HepG2 (cell line): ENCODE results near the gene SP5. TPM values are rescaled to one million over a fixed set of nuclear protein-coding genes. Genes with fewer than 3 reads are reported as not detected.
A peak's percentile ranks its signal among the peaks of the same experiment; 100 is the strongest.

Source experiments
- HNRNPLL ChIP-seq: fragments of 200-400 bp; formaldehyde crosslinking; IDR thresholded peaks from 2 replicates; pipeline ENCODE4 v1.6.1; 2017; ENCODE audit warnings: mild to moderate bottlenecking, low read depth, low read length; ENCODE audit not compliant: poor library complexity, severe bottlenecking
- SKIL ChIP-seq: sonication (generic); formaldehyde crosslinking; IDR thresholded peaks from 2 replicates; pipeline ENCODE4 v1.8.0; 2022; ENCODE audit warnings: missing genetic modification reagents, mild to moderate bottlenecking, moderate library complexity, borderline replicate concordance
- ZHX1 ChIP-seq: sonication (generic); formaldehyde crosslinking; IDR thresholded peaks from 2 replicates; pipeline ENCODE4 v1.8.1; 2022; ENCODE audit warnings: low read depth, mild to moderate bottlenecking, missing genetic modification reagents
- polyA plus RNA-seq, 8 experiments: library from polyadenylated mRNA; depleted of rRNA in 3 of 8; stranded (reverse) in 7 of 8; unstranded in 1 of 8; fragments of >200 nt; fragmentation: Illumina TruSeq in 4 of 8; extraction: Trizol in 4 of 8; gene quantifications; 2 replicates each; pipeline versions ENCODE4 v1.2.1 to v1.2.3, GENCODE V29; 2011 to 2016; ENCODE audit warnings: low read depth in 4 of 8, missing spikeins in 1 of 8, mixed read lengths in 1 of 8; ENCODE audit not compliant: insufficient read depth in 1 of 8
- total RNA-seq, 5 experiments: library from RNA; depleted of rRNA; stranded (reverse); fragments of >200 nt; fragmentation: Illumina TruSeq; extraction: Trizol; gene quantifications; 2 replicates each; pipeline ENCODE4 v1.2.3, GENCODE V29; 2016; ENCODE audit warnings: low read depth in 1 of 5
- TF ChIP-seq, protein P1 (sequence below): sonication (generic); formaldehyde crosslinking; IDR thresholded peaks from 2 replicates; pipeline ENCODE4 v1.4.0; 2020; ENCODE audit warnings: missing genetic modification reagents, borderline replicate concordance

Gene SP5
- total and polyA plus RNA-seq, 2 of the 13 experiments (the other 11 are each of a cell fraction or from before 2014, with no cell fraction given), result 50.8 to 119 TPM

DNA sequence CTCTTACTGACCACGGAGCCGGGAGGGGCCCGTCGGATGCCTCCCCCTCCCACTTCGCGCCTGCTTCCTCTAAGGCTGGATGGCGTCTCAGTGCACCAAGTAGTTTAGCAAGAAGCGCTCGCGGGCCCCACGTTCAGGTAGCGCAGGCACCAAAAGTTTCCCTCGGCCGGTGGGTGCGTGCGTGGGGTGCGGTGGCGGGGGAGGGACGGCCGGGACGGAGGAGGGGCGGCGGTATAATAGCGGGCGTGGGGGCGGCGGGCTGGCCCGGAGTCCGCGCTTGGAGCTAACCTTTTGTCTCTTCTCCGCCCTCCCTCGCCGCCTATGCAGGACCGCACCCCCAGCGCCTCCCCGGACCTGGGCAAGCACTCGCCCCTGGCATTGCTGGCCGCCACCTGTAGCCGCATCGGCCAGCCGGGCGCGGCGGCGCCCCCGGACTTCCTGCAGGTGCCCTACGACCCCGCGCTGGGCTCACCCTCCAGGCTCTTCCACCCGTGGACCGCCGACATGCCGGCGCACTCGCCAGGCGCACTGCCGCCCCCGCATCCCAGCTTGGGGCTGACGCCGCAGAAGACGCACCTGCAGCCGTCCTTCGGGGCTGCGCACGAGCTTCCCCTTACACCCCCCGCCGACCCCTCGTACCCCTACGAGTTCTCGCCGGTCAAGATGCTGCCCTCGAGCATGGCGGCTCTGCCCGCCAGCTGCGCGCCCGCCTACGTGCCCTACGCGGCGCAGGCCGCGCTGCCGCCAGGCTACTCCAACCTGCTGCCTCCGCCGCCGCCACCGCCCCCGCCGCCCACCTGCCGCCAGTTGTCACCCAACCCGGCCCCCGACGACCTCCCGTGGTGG, 1.0 kb downstream of the SP5 start (continued):
- TF ChIP-seq, protein P1, sequence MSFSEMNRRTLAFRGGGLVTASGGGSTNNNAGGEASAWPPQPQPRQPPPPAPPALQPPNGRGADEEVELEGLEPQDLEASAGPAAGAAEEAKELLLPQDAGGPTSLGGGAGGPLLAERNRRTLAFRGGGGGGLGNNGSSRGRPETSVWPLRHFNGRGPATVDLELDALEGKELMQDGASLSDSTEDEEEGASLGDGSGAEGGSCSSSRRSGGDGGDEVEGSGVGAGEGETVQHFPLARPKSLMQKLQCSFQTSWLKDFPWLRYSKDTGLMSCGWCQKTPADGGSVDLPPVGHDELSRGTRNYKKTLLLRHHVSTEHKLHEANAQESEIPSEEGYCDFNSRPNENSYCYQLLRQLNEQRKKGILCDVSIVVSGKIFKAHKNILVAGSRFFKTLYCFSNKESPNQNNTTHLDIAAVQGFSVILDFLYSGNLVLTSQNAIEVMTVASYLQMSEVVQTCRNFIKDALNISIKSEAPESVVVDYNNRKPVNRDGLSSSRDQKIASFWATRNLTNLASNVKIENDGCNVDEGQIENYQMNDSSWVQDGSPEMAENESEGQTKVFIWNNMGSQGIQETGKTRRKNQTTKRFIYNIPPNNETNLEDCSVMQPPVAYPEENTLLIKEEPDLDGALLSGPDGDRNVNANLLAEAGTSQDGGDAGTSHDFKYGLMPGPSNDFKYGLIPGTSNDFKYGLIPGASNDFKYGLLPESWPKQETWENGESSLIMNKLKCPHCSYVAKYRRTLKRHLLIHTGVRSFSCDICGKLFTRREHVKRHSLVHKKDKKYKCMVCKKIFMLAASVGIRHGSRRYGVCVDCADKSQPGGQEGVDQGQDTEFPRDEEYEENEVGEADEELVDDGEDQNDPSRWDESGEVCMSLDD, result peak; percentile 3; the same call in 1 of the 2 replicates
- no peak; the same call in 1 of the 2 replicates for TF ChIP-seq SKIL (CRISPR knock-in tag)
- peak; percentile 15; the same call in 1 of the 2 replicates for TF ChIP-seq ZHX1 (CRISPR knock-in tag)
- TF ChIP-seq HNRNPLL, result peak; percentile 88
